Measurements from ENCODE around the gene SGCG. TPM values are rescaled to one million over a fixed set of nuclear protein-coding genes. Genes with fewer than 3 reads are reported as not detected.

Gene SGCG
- total and polyA plus RNA-seq, 12 donors, result 0.32 to 1.3 (median 0.47) TPM; not detected in 6

DNA sequence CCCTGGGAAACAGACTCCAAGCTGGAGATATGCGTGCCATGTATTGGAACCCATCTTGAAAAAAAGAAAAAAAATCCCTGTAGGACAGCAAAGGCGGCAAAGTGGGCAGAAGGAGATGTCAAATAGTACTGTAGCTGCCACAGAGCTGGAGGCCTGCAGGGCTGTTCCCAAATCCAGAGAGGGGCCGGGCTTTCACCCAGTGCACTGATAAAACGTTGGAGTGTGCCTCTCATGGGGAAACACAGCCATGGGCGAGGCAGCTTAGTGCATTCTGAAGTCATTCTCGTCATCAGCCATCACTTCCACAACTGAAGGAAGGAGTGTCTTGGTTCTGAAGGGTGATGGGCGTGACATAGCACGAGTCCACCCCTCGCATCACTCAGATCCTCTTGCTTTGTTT is 4.8 kb downstream of the SGCG start:
- H3K27ac ChIP-seq, result no peak overlapping the region
- intact Hi-C loops (cut with DNase I), result no loop called here
- no peak overlapping the region for H3K4me3 ChIP-seq
- DNase-seq, result no peak
- TF ChIP-seq POLR2A (IDR thresholded peaks at IDR 0.05), result no peak
- TF ChIP-seq, protein P1, sequence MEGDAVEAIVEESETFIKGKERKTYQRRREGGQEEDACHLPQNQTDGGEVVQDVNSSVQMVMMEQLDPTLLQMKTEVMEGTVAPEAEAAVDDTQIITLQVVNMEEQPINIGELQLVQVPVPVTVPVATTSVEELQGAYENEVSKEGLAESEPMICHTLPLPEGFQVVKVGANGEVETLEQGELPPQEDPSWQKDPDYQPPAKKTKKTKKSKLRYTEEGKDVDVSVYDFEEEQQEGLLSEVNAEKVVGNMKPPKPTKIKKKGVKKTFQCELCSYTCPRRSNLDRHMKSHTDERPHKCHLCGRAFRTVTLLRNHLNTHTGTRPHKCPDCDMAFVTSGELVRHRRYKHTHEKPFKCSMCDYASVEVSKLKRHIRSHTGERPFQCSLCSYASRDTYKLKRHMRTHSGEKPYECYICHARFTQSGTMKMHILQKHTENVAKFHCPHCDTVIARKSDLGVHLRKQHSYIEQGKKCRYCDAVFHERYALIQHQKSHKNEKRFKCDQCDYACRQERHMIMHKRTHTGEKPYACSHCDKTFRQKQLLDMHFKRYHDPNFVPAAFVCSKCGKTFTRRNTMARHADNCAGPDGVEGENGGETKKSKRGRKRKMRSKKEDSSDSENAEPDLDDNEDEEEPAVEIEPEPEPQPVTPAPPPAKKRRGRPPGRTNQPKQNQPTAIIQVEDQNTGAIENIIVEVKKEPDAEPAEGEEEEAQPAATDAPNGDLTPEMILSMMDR (IDR thresholded peaks at IDR 0.05), result no peak
- no peaks in the 10 kb centered on the region for H3K36me3 ChIP-seq (replicated peaks in 1 of 2)
- no peaks in the 10 kb centered on the region for H3K4me1 ChIP-seq (replicated peaks in 1 of 2)
- 82 to 96% (median 89%) methylated on average over 8 to 9 of the region's 9 CpGs for WGBS, 4 donors
- no peaks in the 10 kb centered on the region for H3K9me3 ChIP-seq (replicated peaks in 1 of 3)
- H3K27me3 ChIP-seq, result no peaks in the 10 kb centered on the region

GRCh38 chr13:23201870-23202269 is 21.1 kb downstream of the SGCG start:
- no peak for DNase-seq
- WGBS, 4 donors, result 73 to 90% (median 85%) methylated on average over 5 of the region's 5 CpGs
- Histone ChIP-seq H3K27ac (no peak overlapping the region), H3K4me1 (replicated peaks in 1 of 2) (no peaks in the 10 kb centered on the region), H3K9me3 (replicated peaks in 1 of 3) (no peaks in the 10 kb centered on the region), H3K4me3 (no peak overlapping the region), H3K36me3 (replicated peaks in 1 of 2) (no peaks in the 10 kb centered on the region), H3K27me3 (no peaks in the 10 kb centered on the region)
- intact Hi-C loops (cut with DNase I), result no loop called here
- TF ChIP-seq, protein P1 (IDR thresholded peaks at IDR 0.05), result no peak
- no peak for TF ChIP-seq POLR2A (IDR thresholded peaks at IDR 0.05)

GRCh38 chr13:23202383-23202782 is 21.6 kb downstream of the SGCG start:
- intact Hi-C loops (cut with DNase I), result no loop called here
- 29 to 55% (median 47%) methylated on average over 3 of the region's 3 CpGs for WGBS, 4 donors
- no peak for DNase-seq

GRCh38 chr13:23203516-23203915 is 22.7 kb downstream of the SGCG start:
- no peak for DNase-seq
- Histone ChIP-seq H3K4me3 (no peak overlapping the region), H3K4me1 (replicated peaks in 1 of 2) (no peaks in the 10 kb centered on the region), H3K36me3 (replicated peaks in 1 of 2) (no peaks in the 10 kb centered on the region), H3K9me3 (replicated peaks in 1 of 3) (no peaks in the 10 kb centered on the region), H3K27me3 (no peaks in the 10 kb centered on the region), H3K27ac (no peak overlapping the region)
- WGBS, 4 donors, result 71 to 84% (median 77%) methylated on average over 5 of the region's 5 CpGs
- intact Hi-C loops (cut with DNase I), result no loop called here
- TF ChIP-seq, protein P1 (IDR thresholded peaks at IDR 0.05), result no peak
- TF ChIP-seq POLR2A (IDR thresholded peaks at IDR 0.05), result no peak

More at GRCh38 chr13:23202383-23202782, 21.6 kb downstream of the SGCG start:
- no peak overlapping the region for H3K4me3 ChIP-seq
- no peaks in the 10 kb centered on the region for H3K36me3 ChIP-seq (replicated peaks in 1 of 2)
- H3K9me3 ChIP-seq (replicated peaks in 1 of 3), result no peaks in the 10 kb centered on the region
- no peaks in the 10 kb centered on the region for H3K27me3 ChIP-seq
- TF ChIP-seq POLR2A (IDR thresholded peaks at IDR 0.05), result no peak
- TF ChIP-seq, protein P1 (IDR thresholded peaks at IDR 0.05), result no peak
- no peak overlapping the region for H3K27ac ChIP-seq
- H3K4me1 ChIP-seq (replicated peaks in 1 of 2), result no peaks in the 10 kb centered on the region

All from adrenal gland (tissue), 12 donors.